ENCODE results near the gene AFF4.
"Not testable (repeated sequence)": the region's sequence is repeated elsewhere in the genome, so short reads cannot be mapped to it uniquely, and the experiment has no call there.

AFF4 gene

DNA sequence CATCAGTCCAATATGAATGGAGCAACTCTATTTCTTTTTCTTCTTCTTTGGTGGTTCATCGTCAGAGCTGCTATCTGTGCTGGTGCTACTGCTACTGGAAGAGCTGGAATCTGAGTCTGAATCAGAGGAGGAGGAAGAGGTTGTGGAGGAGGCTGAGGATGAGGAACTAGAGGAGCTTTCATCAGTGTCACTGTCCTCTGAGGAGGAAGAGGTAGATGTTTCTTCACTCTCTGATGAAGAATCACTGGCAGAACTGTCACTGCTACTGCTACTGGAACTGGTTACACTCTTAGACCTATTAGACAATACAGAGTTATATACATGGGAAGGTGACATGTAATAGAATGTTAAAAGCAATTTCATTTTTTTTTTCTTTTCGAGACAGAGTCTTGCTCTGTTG, 35.1 kb upstream of the AFF4 start:
- Histone ChIP-seq H3K27ac (ENCODE audit: low read length) (no peak overlapping the region), H3K4me1 (ENCODE audit: low read length) (no peaks in the 10 kb centered on the region), H3K36me3 (replicated peaks; ENCODE audit: low read depth, low read length) (no peaks in the 10 kb centered on the region), H3K27me3 (ENCODE audit: low read depth, low read length) (no peaks in the 10 kb centered on the region), H3K9ac (ENCODE audit: low read length) (no peak overlapping the region), H2AFZ (ENCODE audit: low read depth, low read length) (no peak overlapping the region), H4K20me1 (ENCODE audit: insufficient read depth, low read length) (no peaks in the 10 kb centered on the region), H3K79me2 (ENCODE audit: low read length) (no peaks in the 10 kb centered on the region), H3K4me3 (ENCODE audit: low read length) (no peak overlapping the region), H3K4me2 (ENCODE audit: low read length) (no peak overlapping the region), H3K9me3 (ENCODE audit: insufficient read depth, low read length) (no peaks in the 10 kb centered on the region)
- TF ChIP-seq CTCF (IDR thresholded peaks at IDR 0.05; ENCODE audit: low read depth, low read length) (no peak), EZH2phosphoT487 (IDR thresholded peaks at IDR 0.05; ENCODE audit: low read depth) (no peak)

DNA sequence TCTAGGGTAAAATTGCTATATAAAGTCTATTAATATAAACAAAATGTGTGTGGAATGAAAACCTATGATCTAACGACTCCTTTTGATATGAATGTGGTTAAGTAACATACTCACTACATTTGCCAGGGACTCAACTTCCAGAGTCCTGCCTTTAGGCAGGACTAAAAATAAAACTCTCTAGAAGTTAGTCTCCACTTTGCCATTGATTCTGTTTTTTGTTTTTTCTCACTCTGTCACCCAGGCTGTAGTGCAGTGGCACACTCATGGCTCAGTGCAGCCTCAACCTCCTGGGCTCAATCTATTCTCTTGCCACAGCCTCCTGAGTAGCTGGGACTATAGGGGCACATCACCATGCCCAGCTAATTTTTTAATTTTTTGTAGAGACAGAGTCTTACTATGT, 32.9 kb upstream of the AFF4 start:
- Histone ChIP-seq H2AFZ (ENCODE audit: low read depth, low read length) (no peak overlapping the region), H3K9ac (ENCODE audit: low read length) (no peak overlapping the region), H4K20me1 (ENCODE audit: insufficient read depth, low read length) (no peaks in the 10 kb centered on the region), H3K4me1 (ENCODE audit: low read length) (no peaks in the 10 kb centered on the region), H3K27me3 (ENCODE audit: low read depth, low read length) (no peaks in the 10 kb centered on the region), H3K4me2 (ENCODE audit: low read length) (no peak overlapping the region), H3K79me2 (ENCODE audit: low read length) (no peaks in the 10 kb centered on the region), H3K9me3 (ENCODE audit: insufficient read depth, low read length) (no peaks in the 10 kb centered on the region), H3K36me3 (replicated peaks; ENCODE audit: low read depth, low read length) (no peaks in the 10 kb centered on the region), H3K27ac (ENCODE audit: low read length) (no peak overlapping the region), H3K4me3 (ENCODE audit: low read length) (no peak overlapping the region)
- no peak for TF ChIP-seq CTCF (IDR thresholded peaks at IDR 0.05; ENCODE audit: low read depth, low read length)
- no peak for TF ChIP-seq EZH2phosphoT487 (IDR thresholded peaks at IDR 0.05; ENCODE audit: low read depth)

DNA sequence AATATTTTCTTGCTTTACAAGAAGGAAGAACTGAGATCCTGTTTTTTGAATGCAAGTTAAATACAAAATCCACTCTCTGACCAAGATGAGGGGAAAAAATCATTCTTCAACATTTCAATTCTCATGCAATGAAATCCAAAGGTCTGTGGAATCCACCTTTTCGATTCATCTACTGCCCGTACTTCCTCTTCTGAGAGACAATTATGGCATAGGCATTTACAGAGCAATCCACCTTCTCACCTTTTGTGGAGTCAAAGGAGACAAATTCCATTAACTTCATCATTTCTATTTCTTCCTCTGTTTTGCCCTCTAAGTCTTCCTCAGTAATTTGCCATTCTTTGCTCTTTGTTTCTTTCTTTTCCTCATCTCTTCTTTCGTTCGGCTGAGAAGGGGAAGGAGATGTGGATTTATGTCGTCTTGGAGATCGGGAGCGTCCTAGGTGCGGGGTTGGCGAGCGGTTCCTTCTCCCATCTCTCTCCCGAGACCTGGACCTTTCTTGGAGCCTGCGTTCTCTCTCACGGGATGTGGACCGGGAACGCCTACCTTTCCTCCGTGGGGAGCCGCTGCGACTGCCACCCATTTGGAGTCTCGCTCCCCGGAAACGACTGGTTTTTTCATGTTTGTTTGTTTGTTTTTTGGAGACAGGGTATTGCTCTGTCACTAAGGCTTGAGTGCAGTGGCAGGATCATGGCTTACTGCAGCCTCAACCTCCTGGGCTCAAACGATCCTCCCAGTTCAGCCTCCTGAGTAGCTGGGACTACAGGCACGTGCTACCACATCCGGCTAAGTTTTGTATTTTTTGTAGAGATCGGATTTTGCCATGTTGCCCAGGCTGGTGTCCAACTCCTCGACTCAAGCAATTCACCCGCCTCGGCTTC, 24.3 kb upstream of the AFF4 start:
- Histone ChIP-seq H3K27me3 (ENCODE audit: low read depth, low read length) (no peaks in the 10 kb centered on the region), H3K4me2 (ENCODE audit: low read length) (no peak overlapping the region), H4K20me1 (ENCODE audit: insufficient read depth, low read length) (no peaks in the 10 kb centered on the region), H3K9me3 (ENCODE audit: insufficient read depth, low read length) (no peaks in the 10 kb centered on the region), H3K79me2 (ENCODE audit: low read length) (no peaks in the 10 kb centered on the region), H3K4me3 (ENCODE audit: low read length) (no peak overlapping the region), H3K27ac (ENCODE audit: low read length) (no peak overlapping the region), H3K36me3 (replicated peaks; ENCODE audit: low read depth, low read length) (no peaks in the 10 kb centered on the region), H2AFZ (ENCODE audit: low read depth, low read length) (no peak overlapping the region), H3K4me1 (ENCODE audit: low read length) (no peaks in the 10 kb centered on the region), H3K9ac (ENCODE audit: low read length) (no peak overlapping the region)
- TF ChIP-seq CTCF (IDR thresholded peaks at IDR 0.05; ENCODE audit: low read depth, low read length) = no peak
- no peak for TF ChIP-seq EZH2phosphoT487 (IDR thresholded peaks at IDR 0.05; ENCODE audit: low read depth)

DNA sequence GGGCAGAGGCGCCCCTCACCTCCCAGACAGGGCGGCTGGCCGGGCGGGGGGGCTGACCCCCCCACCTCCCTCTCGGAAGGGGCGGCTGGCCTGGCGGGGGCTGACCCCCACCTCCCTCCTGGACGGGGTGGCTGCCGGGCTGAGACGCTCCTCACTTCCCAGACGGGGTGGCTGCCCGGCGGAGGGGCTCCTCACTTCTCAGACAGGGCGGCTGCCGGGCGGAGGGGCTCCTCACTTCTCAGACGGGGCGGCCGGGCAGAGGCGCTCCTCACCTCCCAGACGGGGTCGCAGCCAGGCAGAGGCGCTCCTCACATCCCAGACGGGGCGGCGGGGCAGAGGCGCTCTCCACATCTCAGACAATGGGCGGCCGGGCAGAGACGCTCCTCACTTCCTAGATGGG, 19.5 kb upstream of the AFF4 start:
- H3K27me3 ChIP-seq (ENCODE audit: low read depth, low read length); H3K79me2 ChIP-seq (ENCODE audit: low read length); H3K4me1 ChIP-seq (ENCODE audit: low read length): not testable (repeated sequence)

More for the DNA sequence above, 19.5 kb upstream of the AFF4 start:
- H3K9ac ChIP-seq (ENCODE audit: low read length); H3K27ac ChIP-seq (ENCODE audit: low read length); H3K36me3 ChIP-seq (replicated peaks; ENCODE audit: low read depth, low read length); H2AFZ ChIP-seq (ENCODE audit: low read depth, low read length); H4K20me1 ChIP-seq (ENCODE audit: insufficient read depth, low read length); H3K9me3 ChIP-seq (ENCODE audit: insufficient read depth, low read length); H3K4me2 ChIP-seq (ENCODE audit: low read length); H3K4me3 ChIP-seq (ENCODE audit: low read length): not testable (repeated sequence)
